Measurements from ENCODE around the gene FBN1. TPM values are rescaled to one million over a fixed set of nuclear protein-coding genes. Genes with fewer than 3 reads are reported as not detected.
A peak's percentile ranks its signal among the peaks of the same experiment; 100 is the strongest.

The FBN1 gene
- total RNA-seq, 6 experiments from 2014 or later: 1.7 to 12.0 (median 8.7) TPM

DNA sequence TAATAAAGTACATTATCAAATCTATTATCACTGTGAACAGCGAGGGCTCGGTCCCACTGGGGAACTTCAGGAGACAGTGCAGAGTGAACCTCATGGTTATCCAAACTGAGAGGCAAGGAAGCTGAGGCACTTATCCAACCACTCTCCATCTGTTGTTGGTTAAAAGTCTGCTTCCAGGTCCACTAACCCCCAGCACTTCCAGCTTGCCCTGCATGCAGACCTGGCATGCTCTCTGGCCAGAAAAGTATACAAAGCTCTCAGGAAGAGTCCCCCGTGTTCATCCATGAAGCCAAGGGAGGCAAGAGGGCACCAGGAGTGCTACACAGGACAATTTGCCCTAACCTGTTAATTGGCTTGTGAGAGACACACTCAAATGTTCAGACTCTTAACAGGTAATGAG, 36.0 kb downstream of the FBN1 start:
- Histone ChIP-seq H3K4me3 (no peak overlapping the region), H3K27me3 (no peaks in the 10 kb centered on the region), H3K36me3 (no peaks in the 10 kb centered on the region), H3K4me1 (no peaks in the 10 kb centered on the region), H3K9me3 (no peaks in the 10 kb centered on the region), H3K27ac (no peak overlapping the region)
- no CpG with 5 or more reads among the region's 3 CpGs for WGBS (ENCODE audit: insufficient coverage, low coverage, low lambda C conversion rate, missing lambda C conversion rate)
- intact Hi-C loops (cut with DNase I): no loop called here
- TF ChIP-seq POLR2A (IDR thresholded peaks at IDR 0.05): no peak
- TF ChIP-seq, protein P1, sequence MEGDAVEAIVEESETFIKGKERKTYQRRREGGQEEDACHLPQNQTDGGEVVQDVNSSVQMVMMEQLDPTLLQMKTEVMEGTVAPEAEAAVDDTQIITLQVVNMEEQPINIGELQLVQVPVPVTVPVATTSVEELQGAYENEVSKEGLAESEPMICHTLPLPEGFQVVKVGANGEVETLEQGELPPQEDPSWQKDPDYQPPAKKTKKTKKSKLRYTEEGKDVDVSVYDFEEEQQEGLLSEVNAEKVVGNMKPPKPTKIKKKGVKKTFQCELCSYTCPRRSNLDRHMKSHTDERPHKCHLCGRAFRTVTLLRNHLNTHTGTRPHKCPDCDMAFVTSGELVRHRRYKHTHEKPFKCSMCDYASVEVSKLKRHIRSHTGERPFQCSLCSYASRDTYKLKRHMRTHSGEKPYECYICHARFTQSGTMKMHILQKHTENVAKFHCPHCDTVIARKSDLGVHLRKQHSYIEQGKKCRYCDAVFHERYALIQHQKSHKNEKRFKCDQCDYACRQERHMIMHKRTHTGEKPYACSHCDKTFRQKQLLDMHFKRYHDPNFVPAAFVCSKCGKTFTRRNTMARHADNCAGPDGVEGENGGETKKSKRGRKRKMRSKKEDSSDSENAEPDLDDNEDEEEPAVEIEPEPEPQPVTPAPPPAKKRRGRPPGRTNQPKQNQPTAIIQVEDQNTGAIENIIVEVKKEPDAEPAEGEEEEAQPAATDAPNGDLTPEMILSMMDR (IDR thresholded peaks at IDR 0.05): no peak
- ATAC-seq (no peak), DNase-seq (no peak)

DNA sequence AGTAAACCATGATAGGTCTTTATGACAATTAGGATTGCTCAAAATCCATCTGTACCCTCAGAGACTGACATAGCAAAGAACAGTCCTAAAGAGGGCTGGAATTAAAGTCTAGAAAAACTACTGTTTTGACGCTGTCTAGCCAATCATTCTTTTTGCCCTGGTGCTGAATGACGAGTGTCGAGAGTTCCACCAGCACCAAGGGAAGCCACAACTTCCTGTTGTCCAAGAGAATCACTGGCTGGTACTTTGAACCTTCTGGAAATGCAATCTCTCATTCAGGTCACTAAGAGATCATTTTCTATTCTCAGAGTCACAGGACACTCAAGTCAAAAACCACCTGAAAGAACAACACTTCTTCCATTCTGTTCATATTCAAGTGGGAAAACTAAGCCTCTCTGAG, 37.7 kb downstream of the FBN1 start:
- intact Hi-C loops (cut with DNase I): no loop called here

DNA sequence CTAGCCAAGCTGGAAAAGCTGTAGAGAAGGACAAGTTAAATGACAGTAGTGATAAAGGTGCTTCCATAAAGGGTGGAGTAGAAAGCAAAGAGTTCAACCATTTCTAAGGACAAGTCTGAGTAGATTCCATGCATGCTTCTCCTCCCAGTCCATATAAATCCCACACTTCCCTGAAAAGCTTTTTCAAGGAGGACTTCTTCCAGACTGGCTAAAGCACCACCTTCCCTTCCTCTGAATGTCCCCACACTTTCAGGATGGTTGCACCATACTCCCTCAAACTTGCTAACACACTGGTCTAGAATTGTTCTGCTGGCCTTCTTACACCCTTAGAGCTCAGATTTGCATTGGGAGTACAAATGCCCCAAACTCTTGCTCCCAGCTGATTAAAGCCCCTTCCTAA, 40.9 kb downstream of the FBN1 start:
- no peak for DNase-seq
- TF ChIP-seq, protein P1 (IDR thresholded peaks at IDR 0.05): no peak
- TF ChIP-seq POLR2A (IDR thresholded peaks at IDR 0.05): no peak

More for the DNA sequence above, 37.7 kb downstream of the FBN1 start:
- H3K4me1 ChIP-seq: no peaks in the 10 kb centered on the region
- H3K4me3 ChIP-seq: no peak overlapping the region
- ATAC-seq (no peak), DNase-seq (no peak)
- H3K9me3 ChIP-seq: no peaks in the 10 kb centered on the region
- no peak for TF ChIP-seq POLR2A (IDR thresholded peaks at IDR 0.05)
- TF ChIP-seq, protein P1 (IDR thresholded peaks at IDR 0.05): no peak
- WGBS (ENCODE audit: insufficient coverage, low coverage, low lambda C conversion rate, missing lambda C conversion rate): 63% methylated on average over 3 of the region's 3 CpGs
- no peaks in the 10 kb centered on the region for H3K27me3 ChIP-seq
- no peaks in the 10 kb centered on the region for H3K36me3 ChIP-seq
- no peak overlapping the region for H3K27ac ChIP-seq

DNA sequence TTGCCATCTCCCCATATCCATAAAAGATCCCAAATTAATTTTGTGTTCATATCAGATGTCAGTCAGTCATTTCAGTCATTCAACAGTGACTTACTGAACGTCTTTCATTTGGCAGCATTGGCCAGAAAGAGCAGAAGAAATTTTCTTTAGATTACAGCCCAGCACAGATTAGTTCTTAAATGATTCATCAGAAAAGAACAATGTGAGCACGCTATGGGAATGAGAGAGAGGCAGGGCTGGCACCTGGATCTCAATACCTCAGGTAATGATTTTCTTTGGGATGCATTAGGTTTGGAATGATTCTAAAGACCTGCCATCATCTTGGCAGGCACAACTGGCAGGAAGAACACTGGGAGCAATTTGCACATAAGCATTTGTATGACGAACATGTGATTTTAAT, 41.6 kb downstream of the FBN1 start:
- WGBS (ENCODE audit: insufficient coverage, low coverage, low lambda C conversion rate, missing lambda C conversion rate): 48% methylated on average over 3 of the region's 3 CpGs
- no peaks in the 10 kb centered on the region for H3K9me3 ChIP-seq
- H3K27me3 ChIP-seq: no peaks in the 10 kb centered on the region
- no peak for DNase-seq
- intact Hi-C loops (cut with DNase I): no loop called here
- no peak for ATAC-seq
- H3K4me3 ChIP-seq: no peak overlapping the region
- no peaks in the 10 kb centered on the region for H3K4me1 ChIP-seq
- no peaks in the 10 kb centered on the region for H3K36me3 ChIP-seq
- no peak for TF ChIP-seq POLR2A (IDR thresholded peaks at IDR 0.05)
- TF ChIP-seq, protein P1 (IDR thresholded peaks at IDR 0.05): no peak
- H3K27ac ChIP-seq: peak overlapping the region in 2 of 3 donors; percentile 5 to 23

More for the DNA sequence above, 40.9 kb downstream of the FBN1 start:
- Histone ChIP-seq H3K27me3 (no peaks in the 10 kb centered on the region), H3K4me1 (no peaks in the 10 kb centered on the region), H3K36me3 (no peaks in the 10 kb centered on the region), H3K9me3 (no peaks in the 10 kb centered on the region), H3K4me3 (no peak overlapping the region), H3K27ac (no peak overlapping the region)
- no peak for ATAC-seq
- intact Hi-C loops (cut with DNase I): no loop called here

DNA sequence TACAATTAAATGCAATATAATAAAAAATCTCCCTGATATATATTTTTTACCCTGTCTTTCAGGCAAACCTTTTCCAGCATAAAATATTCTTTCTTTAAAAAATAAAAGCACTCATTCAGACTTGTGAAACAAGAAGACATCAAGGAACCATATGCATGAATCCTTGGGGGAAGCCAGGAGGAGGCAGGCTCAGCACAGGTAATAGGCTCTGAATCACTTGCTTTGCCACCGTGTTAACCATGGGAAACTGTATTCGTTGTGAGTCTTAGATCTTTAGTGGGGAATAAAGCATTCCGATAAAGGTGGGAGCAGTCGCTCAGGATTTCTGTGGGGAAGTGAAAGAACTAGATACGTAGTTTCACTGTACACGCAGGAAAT, 42.4 kb downstream of the FBN1 start:
- Histone ChIP-seq H3K4me3 (no peak overlapping the region), H3K27ac (peak overlapping the region in 2 of 3 donors; percentile 5 to 23), H3K9me3 (no peaks in the 10 kb centered on the region), H3K36me3 (no peaks in the 10 kb centered on the region), H3K4me1 (no peaks in the 10 kb centered on the region), H3K27me3 (no peaks in the 10 kb centered on the region)
- 59% methylated on average over 6 of the region's 6 CpGs for WGBS (ENCODE audit: insufficient coverage, low coverage, low lambda C conversion rate, missing lambda C conversion rate)
- DNase-seq (no peak), ATAC-seq (no peak)
- TF ChIP-seq, protein P1 (IDR thresholded peaks at IDR 0.05): no peak
- TF ChIP-seq POLR2A (IDR thresholded peaks at IDR 0.05): no peak
- intact Hi-C loops (cut with DNase I): no loop called here
